ENCODE data around the gene NECTIN1. TPM values are rescaled to one million over a fixed set of nuclear protein-coding genes. Genes with fewer than 3 reads are reported as not detected.

Gene NECTIN1
- total RNA-seq, 1 donor from 2014 or later: 85.3 TPM

DNA sequence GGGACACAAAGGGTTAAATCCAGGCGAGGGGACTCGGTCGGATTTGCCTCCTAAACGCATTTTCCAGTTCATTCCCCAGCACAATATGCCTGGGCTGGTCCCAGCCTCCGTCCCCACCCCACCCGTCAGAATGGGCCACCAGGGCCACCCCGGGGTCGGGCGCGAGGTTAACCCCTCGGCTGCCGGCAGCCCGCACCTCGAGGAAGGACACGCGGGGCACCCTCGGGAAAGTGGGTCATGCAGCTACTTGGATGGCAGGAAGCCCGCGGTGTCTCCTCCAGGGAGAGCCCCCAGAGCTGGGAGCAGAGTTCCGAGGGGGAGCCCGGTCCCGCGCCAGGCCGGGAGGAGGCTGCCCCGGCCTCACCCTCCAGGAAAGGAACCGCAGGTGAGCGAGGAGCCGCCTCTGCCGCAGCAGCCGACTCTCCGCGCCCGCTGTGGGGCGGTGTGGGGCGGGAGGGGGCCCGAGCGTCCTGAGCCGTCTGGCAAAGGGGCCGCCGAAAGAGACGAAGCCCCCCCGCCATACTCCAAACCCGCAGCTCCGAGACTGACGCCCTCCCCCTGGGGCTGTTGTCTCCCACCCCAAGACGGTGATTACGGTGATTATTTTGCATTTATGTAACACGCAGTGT lies 1.4 kb downstream of the NECTIN1 start:
- H3K4me3 ChIP-seq (ENCODE audit: low read depth, low read length): peak overlapping the region; percentile 98
- TF ChIP-seq, protein P1, sequence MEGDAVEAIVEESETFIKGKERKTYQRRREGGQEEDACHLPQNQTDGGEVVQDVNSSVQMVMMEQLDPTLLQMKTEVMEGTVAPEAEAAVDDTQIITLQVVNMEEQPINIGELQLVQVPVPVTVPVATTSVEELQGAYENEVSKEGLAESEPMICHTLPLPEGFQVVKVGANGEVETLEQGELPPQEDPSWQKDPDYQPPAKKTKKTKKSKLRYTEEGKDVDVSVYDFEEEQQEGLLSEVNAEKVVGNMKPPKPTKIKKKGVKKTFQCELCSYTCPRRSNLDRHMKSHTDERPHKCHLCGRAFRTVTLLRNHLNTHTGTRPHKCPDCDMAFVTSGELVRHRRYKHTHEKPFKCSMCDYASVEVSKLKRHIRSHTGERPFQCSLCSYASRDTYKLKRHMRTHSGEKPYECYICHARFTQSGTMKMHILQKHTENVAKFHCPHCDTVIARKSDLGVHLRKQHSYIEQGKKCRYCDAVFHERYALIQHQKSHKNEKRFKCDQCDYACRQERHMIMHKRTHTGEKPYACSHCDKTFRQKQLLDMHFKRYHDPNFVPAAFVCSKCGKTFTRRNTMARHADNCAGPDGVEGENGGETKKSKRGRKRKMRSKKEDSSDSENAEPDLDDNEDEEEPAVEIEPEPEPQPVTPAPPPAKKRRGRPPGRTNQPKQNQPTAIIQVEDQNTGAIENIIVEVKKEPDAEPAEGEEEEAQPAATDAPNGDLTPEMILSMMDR (IDR thresholded peaks at IDR 0.05; ENCODE audit: insufficient read depth, low read length, severe bottlenecking): peak; percentile 34
- DNase-seq (ENCODE audit: low read depth) (no peak), FAIRE-seq (no peak)
- peaks cover 27% of the 10 kb centered on the region for H3K36me3 ChIP-seq (ENCODE audit: control insufficient read depth, insufficient read depth, low read length)
- H3K27me3 ChIP-seq (ENCODE audit: control insufficient read depth, insufficient read depth, low read length): no peaks in the 10 kb centered on the region

DNA sequence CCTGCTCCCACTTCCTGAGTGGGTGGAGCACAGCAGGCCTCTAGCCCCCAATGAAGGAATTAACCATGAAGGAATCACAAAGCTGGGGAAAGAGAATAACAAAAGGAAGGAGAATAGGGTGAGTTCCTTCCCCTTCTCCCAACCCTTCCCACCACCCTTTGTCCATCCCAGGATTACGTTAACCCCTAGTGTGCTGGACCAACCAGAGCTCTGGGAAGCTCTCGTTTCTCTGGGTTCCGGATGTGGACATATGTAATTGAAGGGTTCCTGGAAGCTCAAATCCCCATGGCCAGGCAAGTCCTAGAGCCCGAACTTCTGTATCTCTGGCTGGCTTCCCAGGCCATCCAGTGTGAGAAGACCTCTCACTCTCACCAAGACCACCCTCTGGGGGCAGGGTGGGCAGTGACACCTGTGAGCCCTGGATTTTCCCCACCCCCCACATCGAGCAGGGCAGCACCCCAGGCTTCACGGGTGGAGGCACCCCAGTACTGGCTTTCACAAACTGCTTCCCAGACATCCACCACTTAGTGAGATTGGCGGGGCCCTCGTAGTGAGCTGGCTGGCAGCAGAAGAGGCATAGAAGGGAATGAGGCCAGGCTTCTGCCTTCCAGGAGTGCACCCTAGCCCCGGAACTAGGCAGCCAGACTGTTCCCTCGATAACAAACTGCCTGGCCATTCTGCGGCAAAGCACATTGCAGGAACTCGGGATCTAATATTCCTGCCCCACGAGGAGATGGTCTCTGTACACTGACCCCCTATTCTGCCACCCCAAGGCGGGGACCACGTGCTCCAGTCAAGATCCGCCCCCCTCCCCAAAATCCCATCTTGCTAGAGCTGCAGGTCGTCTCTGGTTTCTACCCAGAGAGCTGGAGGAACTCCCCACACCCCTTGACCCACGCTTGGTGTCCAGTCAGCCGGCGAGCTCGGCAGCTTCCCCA lies 2.1 kb downstream of the NECTIN1 start:
- FAIRE-seq (no peak), DNase-seq (ENCODE audit: low read depth) (no peak)
- peak overlapping the region; percentile 98 for H3K4me3 ChIP-seq (ENCODE audit: low read depth, low read length)
- H3K27me3 ChIP-seq (ENCODE audit: control insufficient read depth, insufficient read depth, low read length): no peaks in the 10 kb centered on the region
- H3K36me3 ChIP-seq (ENCODE audit: control insufficient read depth, insufficient read depth, low read length): peaks cover 35% of the 10 kb centered on the region
- TF ChIP-seq, protein P1 (IDR thresholded peaks at IDR 0.05; ENCODE audit: insufficient read depth, low read length, severe bottlenecking): no peak

DNA sequence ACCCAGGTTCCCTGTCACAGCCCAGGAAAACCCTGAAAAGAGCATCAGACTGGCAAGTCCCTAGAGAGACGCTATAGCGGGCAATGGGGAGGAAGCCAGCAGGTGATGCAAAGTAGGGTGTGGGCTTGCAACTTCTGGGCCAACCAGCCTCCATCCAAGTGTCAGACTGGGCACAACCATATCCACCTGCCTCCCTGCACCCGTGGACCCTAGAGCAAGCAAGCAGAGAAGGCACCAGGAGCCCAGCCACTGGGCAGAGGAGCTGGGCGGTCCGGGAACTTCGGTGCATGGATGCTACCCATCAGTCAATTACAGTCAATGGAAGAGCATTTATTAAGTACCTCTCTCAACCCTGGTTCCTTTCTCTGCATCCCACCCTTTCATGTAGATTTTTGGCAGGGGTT lies 2.8 kb downstream of the NECTIN1 start:
- DNase-seq (ENCODE audit: low read depth) (no peak), FAIRE-seq (no peak)
- Histone ChIP-seq H3K36me3 (ENCODE audit: control insufficient read depth, insufficient read depth, low read length) (peaks cover 41% of the 10 kb centered on the region), H3K4me3 (ENCODE audit: low read depth, low read length) (peak overlapping the region; percentile 98), H3K27me3 (ENCODE audit: control insufficient read depth, insufficient read depth, low read length) (no peaks in the 10 kb centered on the region)
- TF ChIP-seq, protein P1 (IDR thresholded peaks at IDR 0.05; ENCODE audit: insufficient read depth, low read length, severe bottlenecking): no peak

DNA sequence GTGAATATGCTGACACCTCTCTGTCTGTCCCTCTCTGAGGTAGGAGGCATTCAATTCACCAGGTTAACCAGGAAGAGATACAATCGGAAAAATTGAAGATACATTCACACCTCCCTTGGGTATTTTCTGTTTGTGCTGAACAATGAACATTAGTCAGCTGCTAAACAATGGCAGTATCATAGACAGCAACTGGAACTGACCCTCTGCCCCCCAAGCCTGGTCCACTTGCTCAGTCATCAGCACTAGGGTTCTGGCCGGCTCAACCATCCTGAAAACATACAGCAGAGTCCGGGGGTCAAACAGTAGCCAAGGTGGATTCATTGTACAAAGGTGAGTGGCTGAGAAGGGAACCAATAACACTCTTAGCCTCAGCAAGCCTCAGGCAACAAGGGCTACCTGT lies 4.0 kb downstream of the NECTIN1 start:
- FAIRE-seq (no peak), DNase-seq (ENCODE audit: low read depth) (no peak)
- TF ChIP-seq, protein P1 (IDR thresholded peaks at IDR 0.05; ENCODE audit: insufficient read depth, low read length, severe bottlenecking): no peak
- H3K4me3 ChIP-seq (ENCODE audit: low read depth, low read length): peak overlapping the region; percentile 98
- H3K36me3 ChIP-seq (ENCODE audit: control insufficient read depth, insufficient read depth, low read length): peaks cover 52% of the 10 kb centered on the region
- no peaks in the 10 kb centered on the region for H3K27me3 ChIP-seq (ENCODE audit: control insufficient read depth, insufficient read depth, low read length)

DNA sequence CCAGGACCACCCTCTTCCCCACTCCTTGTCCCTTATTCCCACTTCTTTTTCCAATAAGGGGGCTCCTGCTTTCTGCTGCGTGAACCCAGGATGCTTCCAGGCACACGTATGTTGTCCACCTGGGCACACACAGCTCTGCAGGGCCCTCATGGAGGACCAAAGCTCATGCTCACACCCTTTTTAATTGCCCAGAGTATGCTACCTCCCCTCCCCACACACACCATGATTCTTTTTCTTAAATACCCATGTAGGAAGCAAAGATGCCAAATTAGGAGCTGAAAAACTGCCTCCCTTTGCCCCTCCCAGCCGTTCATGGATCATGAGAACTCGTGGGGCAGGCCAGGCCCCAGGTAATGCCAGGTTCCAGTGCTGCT lies 5.1 kb downstream of the NECTIN1 start:
- FAIRE-seq (no peak), DNase-seq (ENCODE audit: low read depth) (no peak)
- Histone ChIP-seq H3K36me3 (ENCODE audit: control insufficient read depth, insufficient read depth, low read length) (peaks cover 54% of the 10 kb centered on the region), H3K4me3 (ENCODE audit: low read depth, low read length) (no peak overlapping the region), H3K27me3 (ENCODE audit: control insufficient read depth, insufficient read depth, low read length) (no peaks in the 10 kb centered on the region)
- TF ChIP-seq, protein P1 (IDR thresholded peaks at IDR 0.05; ENCODE audit: insufficient read depth, low read length, severe bottlenecking): no peak
